Smooth muscle cell (in vitro differentiated cells): ENCODE measurements around the gene TWF2. TPM values are rescaled to one million over a fixed set of nuclear protein-coding genes. Genes with fewer than 3 reads are reported as not detected.
"Not testable (repeated sequence)": the region's sequence is repeated elsewhere in the genome, so short reads cannot be mapped to it uniquely, and the experiment has no call there.

ENCODE experiments used
- DNase-seq: peaks from one replicate; lab custom pipeline; 2025; ENCODE audit not compliant: unreplicated experiment; lab: John Stamatoyannopoulos, UW
- H2AFZ ChIP-seq: fragments of 200-600 bp; sonication (generic); 2 replicates; pipeline ENCODE4 v1.6.0; 2016; ENCODE audit warnings: antibody characterized with exemption, low read depth, mild to moderate bottlenecking
- H3F3A ChIP-seq: fragments of 200-600 bp; sonication (generic); 2 replicates; pipeline ENCODE4 v1.6.0; 2017; ENCODE audit warnings: antibody characterized with exemption, low read depth
- H3K27ac ChIP-seq: fragments of 200-600 bp; sonication (generic); 2 replicates; pipeline ENCODE4 v1.5.1; 2016; ENCODE audit warnings: low read depth, mild to moderate bottlenecking
- H3K27me3 ChIP-seq: fragments of 200-600 bp; sonication (generic); 2 replicates; pipeline ENCODE4 v1.6.1; 2016; ENCODE audit warnings: low read depth, mild to moderate bottlenecking
- H3K36me3 ChIP-seq: fragments of 200-600 bp; sonication (generic); 2 replicates; pipeline ENCODE4 v1.5.1; 2016; ENCODE audit warnings: low read depth
- H3K4me1 ChIP-seq: fragments of 200-600 bp; sonication (generic); 2 replicates; pipeline ENCODE4 v1.5.1; 2016; ENCODE audit warnings: low read depth
- H3K4me2 ChIP-seq: fragments of 200-600 bp; sonication (generic); 2 replicates; pipeline ENCODE4 v1.6.0; 2016; ENCODE audit warnings: mild to moderate bottlenecking
- H3K4me3 ChIP-seq: fragments of 200-600 bp; sonication (generic); 2 replicates; pipeline ENCODE4 v1.5.1; 2016; ENCODE audit warnings: mild to moderate bottlenecking
- H3K79me2 ChIP-seq: fragments of 200-600 bp; sonication (generic); 2 replicates; pipeline ENCODE4 v1.6.0; 2016; ENCODE audit warnings: low read depth, mild to moderate bottlenecking
- H3K9ac ChIP-seq: fragments of 200-600 bp; sonication (generic); 2 replicates; pipeline ENCODE4 v1.6.0; 2016; ENCODE audit warnings: low read depth
- H3K9me3 ChIP-seq: fragments of 200-600 bp; sonication (generic); replicated peaks from 2 replicates; pipeline ENCODE4 v1.5.1; 2016; ENCODE audit warnings: low read depth
- H4K20me1 ChIP-seq: fragments of 200-600 bp; sonication (generic); 2 replicates; pipeline ENCODE4 v1.6.0; 2016; ENCODE audit warnings: low read depth
- WGBS: methylation state at CpG from one replicate; pipeline ENCODE4 v1.1.7; 2016; ENCODE audit warnings: low lambda C conversion rate; 5-methylcytosine and 5-hydroxymethylcytosine counted together
- polyA plus RNA-seq: library from polyadenylated mRNA; unstranded; fragments of >200 nt; fragmentation: Nextera tagmentation; extraction: Ambion mirVana; gene quantifications from 2 replicates; pipeline ENCODE4 v1.2.1, GENCODE V29; 2016
- total RNA-seq: library from RNA; depleted of rRNA; stranded (reverse); fragments of >200 nt; gene quantifications from 2 replicates; pipeline ENCODE4 v1.2.3, GENCODE V29; 2014
- TF ChIP-seq, protein P1 (sequence below): fragments of 200-600 bp; sonication (generic); IDR thresholded peaks from 2 replicates; pipeline ENCODE4 v1.5.1; 2017; ENCODE audit warnings: borderline replicate concordance, mild to moderate bottlenecking, antibody characterized with exemption; ENCODE audit not compliant: insufficient read depth, poor library complexity, severe bottlenecking

TWF2 gene
- total and polyA plus RNA-seq, 2 experiments from 2014 or later = 80.9 to 96.8 TPM

- H3K4me2 ChIP-seq = peak overlapping the region; percentile 100
- peaks cover 58% of the 10 kb centered on the region for H3K79me2 ChIP-seq
- H2AFZ ChIP-seq = no peak overlapping the region
- H3F3A ChIP-seq = peaks cover 8% of the 10 kb centered on the region
- no peaks in the 10 kb centered on the region for H3K9me3 ChIP-seq
- no peaks in the 10 kb centered on the region for H3K27me3 ChIP-seq
- 3% methylated on average over 28 of the region's 28 CpGs for WGBS
- TF ChIP-seq, protein P1, sequence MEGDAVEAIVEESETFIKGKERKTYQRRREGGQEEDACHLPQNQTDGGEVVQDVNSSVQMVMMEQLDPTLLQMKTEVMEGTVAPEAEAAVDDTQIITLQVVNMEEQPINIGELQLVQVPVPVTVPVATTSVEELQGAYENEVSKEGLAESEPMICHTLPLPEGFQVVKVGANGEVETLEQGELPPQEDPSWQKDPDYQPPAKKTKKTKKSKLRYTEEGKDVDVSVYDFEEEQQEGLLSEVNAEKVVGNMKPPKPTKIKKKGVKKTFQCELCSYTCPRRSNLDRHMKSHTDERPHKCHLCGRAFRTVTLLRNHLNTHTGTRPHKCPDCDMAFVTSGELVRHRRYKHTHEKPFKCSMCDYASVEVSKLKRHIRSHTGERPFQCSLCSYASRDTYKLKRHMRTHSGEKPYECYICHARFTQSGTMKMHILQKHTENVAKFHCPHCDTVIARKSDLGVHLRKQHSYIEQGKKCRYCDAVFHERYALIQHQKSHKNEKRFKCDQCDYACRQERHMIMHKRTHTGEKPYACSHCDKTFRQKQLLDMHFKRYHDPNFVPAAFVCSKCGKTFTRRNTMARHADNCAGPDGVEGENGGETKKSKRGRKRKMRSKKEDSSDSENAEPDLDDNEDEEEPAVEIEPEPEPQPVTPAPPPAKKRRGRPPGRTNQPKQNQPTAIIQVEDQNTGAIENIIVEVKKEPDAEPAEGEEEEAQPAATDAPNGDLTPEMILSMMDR = no peak
- no peaks in the 10 kb centered on the region for H3K36me3 ChIP-seq
- H3K27ac ChIP-seq = peak overlapping the region; percentile 87
- H3K9ac ChIP-seq = peak overlapping the region; percentile 91
- peaks cover 55% of the 10 kb centered on the region for H4K20me1 ChIP-seq
- peaks cover 30% of the 10 kb centered on the region for H3K4me1 ChIP-seq
- peak; percentile 37 for DNase-seq
- H3K4me3 ChIP-seq = peak overlapping the region; percentile 75
These were observed 38.4 kb upstream of the TWF2 start for GRCh38 chr3:52277071-52277964.

DNA sequence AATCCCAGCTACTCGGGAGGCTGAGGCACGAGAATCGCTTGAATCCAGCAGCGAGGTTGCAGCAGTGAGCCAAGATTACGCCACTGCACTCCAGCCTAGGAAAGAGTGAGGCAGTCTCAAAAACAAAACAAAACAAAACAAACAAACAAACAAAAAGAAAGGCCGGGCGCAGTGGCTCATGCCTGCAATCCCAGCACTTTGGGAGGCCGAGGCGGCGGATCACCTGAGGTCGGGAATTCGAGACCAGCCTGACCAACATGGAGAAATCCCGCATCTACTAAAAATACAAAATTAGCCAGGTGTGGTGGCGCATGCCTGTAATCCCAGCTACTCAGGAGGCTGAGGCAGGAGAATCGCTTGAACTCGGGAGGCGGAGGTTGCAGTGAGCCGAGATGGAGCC lies 35.8 kb upstream of the TWF2 start:
- not testable (repeated sequence) for H3F3A ChIP-seq, H3K4me3 ChIP-seq, DNase-seq, H3K9ac ChIP-seq, H3K27me3 ChIP-seq, H3K9me3 ChIP-seq, H2AFZ ChIP-seq, H3K36me3 ChIP-seq, H3K4me2 ChIP-seq, H3K27ac ChIP-seq
- WGBS = 94% methylated on average over 18 of the region's 18 CpGs
- peaks cover 29% of the 10 kb centered on the region for H3K4me1 ChIP-seq
- peaks cover 80% of the 10 kb centered on the region for H4K20me1 ChIP-seq
- peaks cover 84% of the 10 kb centered on the region for H3K79me2 ChIP-seq

GRCh38 chr3:52272831-52273230 lies 33.9 kb upstream of the TWF2 start:
- Histone ChIP-seq H3K4me3 (no peak overlapping the region), H3K36me3 (peaks cover 14% of the 10 kb centered on the region), H3K4me1 (peaks cover 21% of the 10 kb centered on the region), H3K27me3 (no peaks in the 10 kb centered on the region), H3K9ac (no peak overlapping the region), H3K4me2 (no peak overlapping the region), H2AFZ (no peak overlapping the region), H3K79me2 (peaks cover 100% of the 10 kb centered on the region), H3F3A (no peaks in the 10 kb centered on the region), H4K20me1 (peaks cover 99% of the 10 kb centered on the region), H3K9me3 (no peaks in the 10 kb centered on the region), H3K27ac (peak overlapping the region; percentile 22)
- no peak for DNase-seq
- 100% methylated on average over 3 of the region's 3 CpGs for WGBS
- TF ChIP-seq, protein P1 = no peak

DNA sequence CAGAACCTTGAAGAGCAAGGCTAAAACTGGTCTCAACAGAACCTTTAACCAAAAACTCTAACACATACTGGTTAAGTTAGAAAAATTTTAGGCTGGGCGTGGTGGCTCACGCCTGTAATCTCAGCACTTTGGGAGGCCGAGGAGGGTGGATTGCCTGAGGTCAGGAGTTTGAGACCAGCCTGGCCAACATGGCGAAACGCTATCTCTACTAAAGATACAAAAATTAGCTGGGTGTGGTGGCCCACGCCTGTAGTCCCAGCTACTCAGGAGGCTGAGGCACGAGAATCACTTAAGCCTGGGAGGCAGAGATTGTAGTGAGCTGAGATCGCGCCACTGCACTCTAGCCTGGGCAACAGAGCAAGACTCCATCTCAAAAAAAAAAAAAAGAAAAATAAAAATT lies 33.2 kb upstream of the TWF2 start:
- H3F3A ChIP-seq, H3K4me3 ChIP-seq, H3K9ac ChIP-seq, H3K9me3 ChIP-seq, H3K27me3 ChIP-seq, DNase-seq, H2AFZ ChIP-seq, H3K4me2 ChIP-seq, H3K27ac ChIP-seq: not testable (repeated sequence)
- peaks cover 100% of the 10 kb centered on the region for H3K79me2 ChIP-seq
- peaks cover 18% of the 10 kb centered on the region for H3K4me1 ChIP-seq
- 90% methylated on average over 9 of the region's 9 CpGs for WGBS
- H3K36me3 ChIP-seq = peaks cover 19% of the 10 kb centered on the region
- peaks cover 100% of the 10 kb centered on the region for H4K20me1 ChIP-seq
